ENCODE data around the gene KIF26B.

Gene KIF26B

DNA sequence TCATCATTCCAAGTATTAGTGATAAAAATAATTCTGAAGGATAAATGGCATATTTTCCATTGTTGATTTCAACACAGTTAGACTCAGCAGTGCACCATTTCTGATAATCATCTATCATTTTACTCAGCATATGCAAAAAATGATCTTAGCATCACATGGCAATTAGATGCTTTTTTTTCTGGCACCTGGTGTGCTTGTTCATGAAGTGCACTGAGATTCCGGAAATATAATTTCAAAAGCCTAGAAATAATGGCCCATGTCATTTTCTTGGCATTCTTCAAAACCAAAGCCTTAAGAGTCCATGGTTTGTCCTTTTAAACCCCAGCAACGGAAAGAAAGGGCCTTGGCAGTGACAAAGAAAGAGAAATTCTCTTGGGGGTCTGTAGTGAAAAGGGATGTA is 278.8 kb downstream of the KIF26B start:
- FAIRE-seq (no peak), DNase-seq (ENCODE audit: insufficient read length, low spot score) (no peak)
- TF ChIP-seq, protein P1, sequence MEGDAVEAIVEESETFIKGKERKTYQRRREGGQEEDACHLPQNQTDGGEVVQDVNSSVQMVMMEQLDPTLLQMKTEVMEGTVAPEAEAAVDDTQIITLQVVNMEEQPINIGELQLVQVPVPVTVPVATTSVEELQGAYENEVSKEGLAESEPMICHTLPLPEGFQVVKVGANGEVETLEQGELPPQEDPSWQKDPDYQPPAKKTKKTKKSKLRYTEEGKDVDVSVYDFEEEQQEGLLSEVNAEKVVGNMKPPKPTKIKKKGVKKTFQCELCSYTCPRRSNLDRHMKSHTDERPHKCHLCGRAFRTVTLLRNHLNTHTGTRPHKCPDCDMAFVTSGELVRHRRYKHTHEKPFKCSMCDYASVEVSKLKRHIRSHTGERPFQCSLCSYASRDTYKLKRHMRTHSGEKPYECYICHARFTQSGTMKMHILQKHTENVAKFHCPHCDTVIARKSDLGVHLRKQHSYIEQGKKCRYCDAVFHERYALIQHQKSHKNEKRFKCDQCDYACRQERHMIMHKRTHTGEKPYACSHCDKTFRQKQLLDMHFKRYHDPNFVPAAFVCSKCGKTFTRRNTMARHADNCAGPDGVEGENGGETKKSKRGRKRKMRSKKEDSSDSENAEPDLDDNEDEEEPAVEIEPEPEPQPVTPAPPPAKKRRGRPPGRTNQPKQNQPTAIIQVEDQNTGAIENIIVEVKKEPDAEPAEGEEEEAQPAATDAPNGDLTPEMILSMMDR (IDR thresholded peaks at IDR 0.05; ENCODE audit: insufficient read depth, missing control alignments) = no peak

DNA sequence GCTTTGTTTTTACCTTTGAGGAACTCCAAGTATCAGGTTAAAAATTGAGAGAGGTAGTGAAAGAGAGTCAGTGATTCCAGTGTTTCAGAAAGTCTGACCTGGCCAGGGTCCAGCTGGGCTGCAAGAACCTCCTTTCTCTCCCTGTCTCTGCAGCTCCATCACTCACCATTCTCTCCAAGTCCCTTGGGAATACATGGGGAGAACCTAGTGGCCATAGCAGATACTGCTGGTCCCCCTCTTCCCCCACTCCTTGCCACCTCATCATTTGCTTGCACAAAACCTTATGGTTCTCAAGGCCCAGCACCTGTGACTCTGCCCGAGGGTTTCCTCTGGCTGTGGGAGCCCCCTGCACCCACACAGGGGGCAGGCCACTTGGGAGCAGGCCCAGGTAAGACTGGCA is 279.5 kb downstream of the KIF26B start:
- DNase-seq (ENCODE audit: insufficient read length, low spot score) (no peak), FAIRE-seq (no peak)
- TF ChIP-seq, protein P1 (IDR thresholded peaks at IDR 0.05; ENCODE audit: insufficient read depth, missing control alignments) = no peak

DNA sequence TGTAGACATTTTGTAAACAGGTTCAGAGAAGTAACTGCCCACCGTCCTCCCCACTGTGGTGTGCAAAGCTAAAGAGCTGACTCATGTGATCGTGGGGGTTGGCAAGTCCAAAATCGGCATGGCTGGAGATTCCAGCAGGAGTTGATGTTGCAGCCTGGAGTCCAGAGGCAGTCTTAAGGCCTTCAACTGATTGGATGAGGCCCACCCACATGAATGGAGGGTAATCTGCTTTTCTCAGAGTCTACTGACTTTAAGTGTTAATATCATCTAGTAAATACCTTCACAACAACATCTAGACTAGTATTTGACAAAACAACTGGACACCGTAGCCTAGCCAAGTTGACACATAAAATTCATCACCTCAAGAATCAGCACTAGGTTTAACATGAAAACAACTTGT is 281.6 kb downstream of the KIF26B start:
- DNase-seq (ENCODE audit: insufficient read length, low spot score) (no peak), FAIRE-seq (no peak)
- TF ChIP-seq, protein P1 (IDR thresholded peaks at IDR 0.05; ENCODE audit: insufficient read depth, missing control alignments) = no peak

DNA sequence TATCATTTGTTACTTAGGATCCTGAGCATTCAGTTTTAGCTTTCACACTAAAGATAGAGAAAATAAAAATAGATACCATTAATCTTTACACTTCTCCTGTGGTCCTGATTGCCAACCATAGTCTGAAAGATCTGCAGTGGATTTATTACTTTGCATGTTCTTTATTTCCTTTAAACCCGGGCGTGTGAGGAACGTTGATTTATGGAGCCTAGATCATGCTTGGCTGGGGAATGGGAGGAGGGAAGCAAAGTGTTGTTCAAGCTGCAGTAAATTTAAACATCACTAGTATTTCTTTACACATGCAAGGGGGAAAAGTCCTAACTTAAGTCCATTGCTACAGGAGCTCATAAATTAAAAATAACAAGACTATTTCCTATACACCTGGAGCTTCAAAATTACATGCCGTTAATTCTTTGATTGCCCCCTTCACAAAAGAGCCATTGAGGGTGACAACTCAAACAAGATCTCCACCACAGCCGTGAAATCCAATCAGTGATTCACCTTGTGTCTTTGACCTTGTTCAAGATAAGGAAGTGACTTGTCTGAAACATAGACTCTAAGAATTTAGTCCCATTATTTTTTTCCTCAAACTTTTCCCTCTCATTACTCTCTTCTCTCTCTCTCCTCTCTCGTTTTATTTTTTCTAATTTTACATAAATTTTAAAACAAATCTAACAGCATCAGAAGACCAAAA is 282.7 kb downstream of the KIF26B start:
- FAIRE-seq = no peak
- TF ChIP-seq, protein P1 (IDR thresholded peaks at IDR 0.05; ENCODE audit: insufficient read depth, missing control alignments) = no peak
- DNase-seq (ENCODE audit: insufficient read length, low spot score) = no peak

DNA sequence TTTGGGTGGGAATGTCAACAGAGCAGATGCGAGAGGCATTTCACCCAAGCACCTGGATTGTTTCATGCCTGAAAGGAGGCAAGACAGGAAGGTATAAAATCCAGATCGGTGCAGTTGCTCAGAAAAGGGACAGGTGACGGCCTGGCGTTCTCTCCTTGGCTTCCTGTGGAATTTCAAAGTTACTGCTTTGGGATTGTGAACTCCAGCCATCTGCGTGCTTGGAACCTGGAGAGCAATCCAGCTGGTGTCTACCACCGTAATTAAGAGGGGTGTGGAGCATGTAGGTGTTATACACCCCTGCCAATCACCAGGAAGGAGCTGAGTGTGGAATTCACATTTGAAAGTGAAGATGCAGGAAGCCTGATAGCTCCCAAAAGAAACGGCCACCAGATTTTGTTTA is 286.1 kb downstream of the KIF26B start:
- TF ChIP-seq, protein P1 (IDR thresholded peaks at IDR 0.05; ENCODE audit: insufficient read depth, missing control alignments) = no peak
- DNase-seq (ENCODE audit: insufficient read length, low spot score) (no peak), FAIRE-seq (no peak)

DNA sequence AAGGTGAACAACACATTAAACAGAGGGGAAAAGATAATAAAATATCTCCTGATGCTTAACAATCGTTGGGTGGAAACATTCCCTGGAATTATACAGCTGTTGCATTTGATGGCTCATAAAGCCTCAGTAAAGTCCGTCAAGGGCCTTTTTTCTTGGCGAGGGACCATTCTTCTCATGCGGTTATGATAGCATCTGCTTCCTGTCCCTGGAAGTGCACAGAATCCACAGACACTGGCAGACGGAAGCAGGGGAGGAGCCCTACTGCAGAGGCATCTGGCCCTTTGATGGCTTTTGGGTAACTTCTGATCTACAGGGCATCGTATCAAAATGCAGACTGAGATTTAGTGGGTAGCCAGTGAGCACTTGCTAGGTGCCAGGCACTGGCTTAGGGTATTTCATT is 286.9 kb downstream of the KIF26B start:
- DNase-seq (ENCODE audit: insufficient read length, low spot score) (no peak), FAIRE-seq (no peak)
- TF ChIP-seq, protein P1 (IDR thresholded peaks at IDR 0.05; ENCODE audit: insufficient read depth, missing control alignments) = no peak

DNA sequence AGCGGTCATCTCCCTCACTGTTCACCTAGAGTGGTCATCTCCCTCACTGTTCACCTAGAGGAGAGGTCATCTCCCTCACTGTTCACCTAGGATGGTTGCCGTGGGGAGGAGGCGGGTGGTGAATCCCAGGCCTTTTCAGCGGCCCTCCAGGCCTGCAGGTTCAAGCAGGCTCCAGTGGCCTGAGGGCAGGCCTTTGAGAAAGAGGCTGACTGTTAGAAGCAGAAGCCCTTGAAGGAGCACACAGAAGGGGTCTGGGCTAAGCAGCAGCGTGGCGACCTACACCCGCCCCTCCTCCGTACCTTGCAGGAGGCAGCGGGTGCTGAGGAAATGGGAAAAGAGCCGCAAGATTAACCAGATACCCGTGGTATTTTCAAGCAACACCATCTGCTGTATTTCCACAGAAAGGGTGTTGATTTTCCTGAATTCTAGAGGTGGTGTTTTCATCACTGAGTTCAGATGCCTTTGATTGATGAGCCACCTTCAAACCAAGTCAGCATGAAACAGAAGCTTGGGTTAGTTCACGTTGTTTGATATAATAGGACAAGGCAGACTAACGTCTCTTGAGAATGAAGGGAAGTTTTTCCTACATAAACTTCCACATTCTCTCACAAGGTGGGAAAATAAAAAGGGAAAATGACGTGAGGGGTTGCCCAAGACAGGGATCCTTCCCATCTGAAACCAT is 289.5 kb downstream of the KIF26B start:
- DNase-seq (ENCODE audit: insufficient read length, low spot score) = no peak
- TF ChIP-seq, protein P1 (IDR thresholded peaks at IDR 0.05; ENCODE audit: insufficient read depth, missing control alignments) = no peak
- FAIRE-seq = no peak
